Progenitor cell of endocrine pancreas (in vitro differentiated cells): Measurements from ENCODE around the gene DCXR. TPM values are rescaled to one million over a fixed set of nuclear protein-coding genes. Genes with fewer than 3 reads are reported as not detected.

ENCODE experiments used
- DNase-seq: peaks from one replicate; pipeline ENCODE4 v3.0.0; 2021; ENCODE audit warnings: low spot score; ENCODE audit not compliant: unreplicated experiment
- H3K27ac Mint-ChIP-seq: 2 replicates; pipeline ENCODE4 v1.8.0; 2021; ENCODE audit warnings: mild to moderate bottlenecking, moderate library complexity, mixed read lengths
- H3K27me3 Mint-ChIP-seq: 2 replicates; pipeline ENCODE4 v1.8.0; 2021; ENCODE audit warnings: mixed read lengths
- H3K36me3 Mint-ChIP-seq: 2 replicates; pipeline ENCODE4 v1.8.0; 2022; ENCODE audit warnings: mixed read lengths; ENCODE audit not compliant: insufficient read depth
- H3K4me1 Mint-ChIP-seq: 2 replicates; pipeline ENCODE4 v1.8.0; 2021; ENCODE audit warnings: low read depth, mixed read lengths
- H3K4me3 Mint-ChIP-seq: 2 replicates; pipeline ENCODE4 v1.8.0; 2021; ENCODE audit warnings: low read depth, mild to moderate bottlenecking, moderate library complexity, mixed read lengths
- H3K9me3 Mint-ChIP-seq: 2 replicates; pipeline ENCODE4 v1.8.0; 2021; ENCODE audit warnings: low read depth, mixed read lengths
- CTCF ChIP-seq: fragments of 200-600 bp; sonication (generic); IDR thresholded peaks from one replicate; pipeline ENCODE4 v1.5.0; 2021; ENCODE audit warnings: antibody characterized with exemption, mild to moderate bottlenecking; ENCODE audit not compliant: unreplicated experiment
- total RNA-seq: library from RNA; stranded (reverse); gene quantifications from 2 replicates; pipeline ENCODE4 v1.2.1, GENCODE V29; 2021

DCXR gene
- total RNA-seq, 1 donor from 2014 or later, result 72.2 TPM

- no peaks in the 10 kb centered on the region for H3K4me1 Mint-ChIP-seq
- H3K27me3 Mint-ChIP-seq, result no peaks in the 10 kb centered on the region
- peaks cover 3% of the 10 kb centered on the region for H3K36me3 Mint-ChIP-seq
- H3K4me3 Mint-ChIP-seq, result no peak overlapping the region
- no peak for DNase-seq
- no peak for TF ChIP-seq CTCF
- H3K9me3 Mint-ChIP-seq, result no peaks in the 10 kb centered on the region
- H3K27ac Mint-ChIP-seq, result no peak overlapping the region
Measured at GRCh38 chr17:82083533-82084359, 46.2 kb upstream of the DCXR start.

GRCh38 chr17:82083009-82083408 lies 45.5 kb upstream of the DCXR start:
- Mint-ChIP-seq H3K4me3 (no peak overlapping the region), H3K9me3 (no peaks in the 10 kb centered on the region), H3K4me1 (no peaks in the 10 kb centered on the region), H3K36me3 (peaks cover 6% of the 10 kb centered on the region), H3K27me3 (no peaks in the 10 kb centered on the region), H3K27ac (no peak overlapping the region)
- no peak for DNase-seq
- TF ChIP-seq CTCF, result no peak

DNA sequence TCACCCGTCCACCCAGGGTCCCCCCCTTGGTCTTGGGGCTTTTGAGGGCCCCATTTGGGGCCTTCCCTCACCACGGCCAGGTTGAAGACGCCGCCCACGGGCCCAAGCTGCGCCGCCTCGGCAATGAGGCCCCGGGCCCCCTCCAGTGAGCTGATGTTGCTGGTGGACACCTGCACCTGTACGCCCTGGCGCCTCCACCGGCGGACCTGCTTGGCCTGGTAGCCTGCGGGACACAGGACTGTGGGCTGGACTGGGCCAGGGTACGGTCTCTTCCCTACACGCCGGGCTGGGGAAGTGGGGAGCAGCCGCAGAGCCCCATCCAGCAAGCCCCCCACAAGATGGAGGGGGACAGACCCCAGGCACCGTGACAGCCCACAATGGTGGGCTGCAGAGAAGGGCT lies 45.0 kb upstream of the DCXR start:
- no peak for TF ChIP-seq CTCF
- peaks cover 6% of the 10 kb centered on the region for H3K36me3 Mint-ChIP-seq
- no peaks in the 10 kb centered on the region for H3K4me1 Mint-ChIP-seq
- no peak overlapping the region for H3K27ac Mint-ChIP-seq
- H3K27me3 Mint-ChIP-seq, result no peaks in the 10 kb centered on the region
- no peak for DNase-seq
- no peak overlapping the region for H3K4me3 Mint-ChIP-seq
- no peaks in the 10 kb centered on the region for H3K9me3 Mint-ChIP-seq

GRCh38 chr17:82081966-82082365 lies 44.5 kb upstream of the DCXR start:
- Mint-ChIP-seq H3K4me3 (no peak overlapping the region), H3K4me1 (no peaks in the 10 kb centered on the region), H3K27ac (no peak overlapping the region), H3K27me3 (no peaks in the 10 kb centered on the region), H3K36me3 (peaks cover 6% of the 10 kb centered on the region), H3K9me3 (no peaks in the 10 kb centered on the region)
- no peak for DNase-seq
- no peak for TF ChIP-seq CTCF

- H3K4me1 Mint-ChIP-seq, result no peaks in the 10 kb centered on the region
- TF ChIP-seq CTCF, result no peak
- peaks cover 6% of the 10 kb centered on the region for H3K36me3 Mint-ChIP-seq
- DNase-seq, result no peak
- H3K27me3 Mint-ChIP-seq, result no peaks in the 10 kb centered on the region
- no peak overlapping the region for H3K4me3 Mint-ChIP-seq
- no peak overlapping the region for H3K27ac Mint-ChIP-seq
- no peaks in the 10 kb centered on the region for H3K9me3 Mint-ChIP-seq
Measured at GRCh38 chr17:82081546-82081945, 44.0 kb upstream of the DCXR start.
